ENCODE measurements around the gene BLOC1S4.

DNA sequence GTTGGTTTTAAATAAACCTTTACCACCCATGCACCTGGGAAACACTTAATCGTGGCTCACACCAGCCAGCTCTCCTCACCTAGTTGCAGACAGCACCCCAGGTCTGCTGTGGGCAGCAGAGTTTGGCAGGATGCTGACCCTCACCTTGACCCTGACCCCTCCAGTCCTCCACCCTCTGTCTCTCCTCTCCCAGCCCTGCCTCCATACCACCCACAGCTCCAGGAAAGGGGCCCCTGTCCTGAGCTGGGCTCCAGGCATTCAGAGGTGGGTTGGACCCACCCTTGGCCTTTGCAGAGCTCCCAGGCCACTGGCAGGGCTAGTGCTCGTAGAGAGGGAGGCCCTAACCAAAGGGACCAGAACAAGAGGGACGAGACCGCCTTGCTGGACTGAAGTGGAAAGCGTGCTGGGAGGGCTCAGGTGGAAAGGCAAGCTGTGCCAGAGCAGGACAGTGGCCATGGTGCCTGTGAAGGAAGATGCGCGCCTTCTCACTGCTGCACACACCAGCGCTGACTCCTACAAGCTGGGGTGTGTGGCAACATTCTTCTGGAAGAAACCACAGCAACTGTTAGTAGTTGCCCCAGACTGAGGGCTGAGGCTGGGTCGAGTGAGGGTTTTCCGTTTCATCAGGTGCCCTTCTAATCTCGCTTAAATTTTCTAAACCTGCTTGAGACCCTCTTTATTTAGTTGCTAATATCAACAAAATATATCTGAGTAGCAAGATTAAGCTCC lies 32.9 kb upstream of the BLOC1S4 start:
- TF ChIP-seq POLR2A (IDR thresholded peaks at IDR 0.05): no peak
- TF ChIP-seq, protein P1, sequence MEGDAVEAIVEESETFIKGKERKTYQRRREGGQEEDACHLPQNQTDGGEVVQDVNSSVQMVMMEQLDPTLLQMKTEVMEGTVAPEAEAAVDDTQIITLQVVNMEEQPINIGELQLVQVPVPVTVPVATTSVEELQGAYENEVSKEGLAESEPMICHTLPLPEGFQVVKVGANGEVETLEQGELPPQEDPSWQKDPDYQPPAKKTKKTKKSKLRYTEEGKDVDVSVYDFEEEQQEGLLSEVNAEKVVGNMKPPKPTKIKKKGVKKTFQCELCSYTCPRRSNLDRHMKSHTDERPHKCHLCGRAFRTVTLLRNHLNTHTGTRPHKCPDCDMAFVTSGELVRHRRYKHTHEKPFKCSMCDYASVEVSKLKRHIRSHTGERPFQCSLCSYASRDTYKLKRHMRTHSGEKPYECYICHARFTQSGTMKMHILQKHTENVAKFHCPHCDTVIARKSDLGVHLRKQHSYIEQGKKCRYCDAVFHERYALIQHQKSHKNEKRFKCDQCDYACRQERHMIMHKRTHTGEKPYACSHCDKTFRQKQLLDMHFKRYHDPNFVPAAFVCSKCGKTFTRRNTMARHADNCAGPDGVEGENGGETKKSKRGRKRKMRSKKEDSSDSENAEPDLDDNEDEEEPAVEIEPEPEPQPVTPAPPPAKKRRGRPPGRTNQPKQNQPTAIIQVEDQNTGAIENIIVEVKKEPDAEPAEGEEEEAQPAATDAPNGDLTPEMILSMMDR (IDR thresholded peaks at IDR 0.05): no peak
